HG03280 (cell line): ENCODE results near the gene TAF3.

Source experiments
- ATAC-seq: cut with Tn5 transposase; IDR thresholded peaks from one replicate; pipeline ENCODE4 v1.9.1; 2021; ENCODE audit warnings: mild to moderate bottlenecking, moderate library complexity; ENCODE audit not compliant: unreplicated experiment

TAF3 gene

DNA sequence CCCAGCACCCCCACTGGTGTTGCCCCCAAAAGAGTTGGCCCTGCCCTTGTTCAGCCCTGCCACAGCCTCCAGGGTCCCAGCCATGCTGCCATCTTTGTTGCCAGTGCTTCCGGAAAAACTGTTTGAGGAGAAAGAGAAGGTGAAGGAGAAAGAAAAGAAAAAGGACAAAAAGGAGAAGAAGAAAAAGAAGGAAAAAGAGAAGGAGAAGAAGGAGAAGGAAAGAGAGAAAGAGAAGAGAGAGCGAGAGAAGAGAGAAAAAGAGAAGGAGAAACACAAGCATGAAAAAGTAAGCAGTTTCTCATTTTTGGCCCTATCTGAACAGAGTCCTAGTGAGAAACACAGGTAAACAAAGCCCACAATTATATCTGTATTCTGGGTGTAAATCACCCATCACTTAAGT is 147.2 kb downstream of the TAF3 start:
- ATAC-seq: no peak

DNA sequence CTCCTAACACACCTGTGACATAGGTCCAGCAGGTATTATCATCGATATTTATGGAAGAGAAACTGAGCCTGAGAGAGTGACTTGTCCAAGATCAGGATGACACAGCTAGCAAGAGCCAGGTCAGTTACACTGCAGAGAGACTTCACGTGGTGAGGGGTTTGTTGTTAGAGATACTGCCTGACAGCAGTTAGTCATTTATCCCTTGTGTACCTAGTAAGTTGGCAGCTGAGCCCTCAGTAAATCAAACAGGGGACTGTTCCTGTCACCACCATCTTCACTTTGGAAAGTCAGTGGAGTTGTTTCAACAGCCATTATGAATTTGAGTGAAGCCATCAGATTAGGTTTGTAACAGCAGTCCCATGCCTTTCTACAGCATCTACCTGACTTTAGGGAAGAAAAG is 148.7 kb downstream of the TAF3 start:
- no peak for ATAC-seq

DNA sequence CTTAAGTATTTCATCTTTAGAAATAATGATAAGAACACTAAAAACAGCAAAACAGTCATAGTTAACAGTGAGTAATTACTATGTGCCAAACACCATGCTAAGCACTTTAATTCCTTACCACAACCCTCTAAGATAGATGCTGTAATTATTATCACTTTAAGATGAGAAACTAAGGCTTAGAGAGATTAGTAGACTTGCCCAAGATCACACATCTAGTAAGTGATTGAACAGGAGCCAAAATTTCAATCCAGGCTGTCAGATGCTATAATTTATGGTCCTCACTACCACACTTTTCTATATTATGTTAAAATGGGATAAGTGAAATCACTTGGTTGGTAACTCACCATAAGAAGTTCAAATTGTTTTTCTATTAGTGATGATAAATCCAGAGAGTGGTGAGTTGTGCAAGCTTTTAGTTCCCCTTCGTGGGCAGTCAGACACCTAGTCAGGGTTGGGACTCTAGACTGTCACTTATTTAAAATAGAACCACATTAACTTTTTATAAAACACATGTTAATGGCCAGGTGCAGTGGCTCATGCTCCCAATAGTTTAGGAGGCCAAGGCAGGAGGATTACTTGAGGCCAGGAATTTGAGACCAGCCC is 150.3 kb downstream of the TAF3 start:
- no peak for ATAC-seq

DNA sequence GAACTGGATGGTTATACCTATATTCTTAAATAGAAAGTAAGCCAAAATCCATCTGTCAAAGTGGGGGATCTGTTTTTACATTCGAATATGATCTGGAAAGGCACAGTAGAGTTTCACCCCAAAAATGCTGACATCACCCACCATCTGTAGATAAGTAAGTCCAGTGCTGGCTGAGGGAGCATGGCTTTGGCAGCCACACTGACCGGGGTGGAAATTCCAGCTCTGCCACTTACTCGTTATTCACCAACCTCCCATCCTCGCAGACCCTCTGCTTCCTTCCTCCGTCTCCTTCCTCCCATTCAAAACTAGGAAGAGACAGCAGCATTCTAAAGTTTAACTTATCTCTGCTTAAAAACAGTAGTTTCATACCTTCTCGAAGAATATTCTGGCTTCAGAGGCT is 151.3 kb downstream of the TAF3 start:
- no peak for ATAC-seq

DNA sequence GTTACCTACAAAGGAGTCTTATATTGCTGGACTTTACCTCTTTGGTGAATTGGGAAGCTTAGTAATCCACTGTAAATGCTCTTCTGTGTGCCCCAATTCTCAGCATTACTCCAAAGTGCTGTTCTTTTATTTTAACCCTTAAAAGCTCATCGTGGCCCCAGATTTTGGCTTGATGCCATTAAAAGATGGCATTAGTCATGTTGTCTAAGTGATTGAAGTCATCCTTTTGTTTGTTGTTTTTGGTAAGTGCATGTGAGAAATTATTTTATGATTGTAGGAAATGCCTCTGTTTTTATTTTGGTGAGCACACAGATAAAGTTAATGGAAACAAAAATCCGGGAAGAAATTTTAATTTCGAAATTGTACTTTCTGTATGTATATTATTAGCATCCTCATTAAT is 153.6 kb downstream of the TAF3 start:
- no peak for ATAC-seq

DNA sequence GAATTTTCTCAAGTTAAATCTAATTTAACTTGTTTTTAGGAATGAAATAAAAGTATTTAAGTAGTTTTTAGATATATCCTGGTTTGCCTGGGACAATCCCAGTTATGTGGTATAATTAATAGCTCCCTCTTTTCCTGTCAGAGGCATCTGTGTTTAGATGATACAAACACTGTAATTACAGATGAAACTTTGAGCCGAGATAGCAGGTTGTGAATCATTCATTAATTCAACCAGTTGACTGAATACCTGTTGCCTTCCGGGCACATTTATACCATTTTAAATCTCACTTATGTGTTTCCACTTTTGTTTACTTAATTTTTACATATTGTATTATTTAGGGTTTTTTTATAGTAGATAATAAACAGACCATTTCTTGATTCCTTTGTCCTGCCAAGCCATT is 154.1 kb downstream of the TAF3 start:
- no peak for ATAC-seq

DNA sequence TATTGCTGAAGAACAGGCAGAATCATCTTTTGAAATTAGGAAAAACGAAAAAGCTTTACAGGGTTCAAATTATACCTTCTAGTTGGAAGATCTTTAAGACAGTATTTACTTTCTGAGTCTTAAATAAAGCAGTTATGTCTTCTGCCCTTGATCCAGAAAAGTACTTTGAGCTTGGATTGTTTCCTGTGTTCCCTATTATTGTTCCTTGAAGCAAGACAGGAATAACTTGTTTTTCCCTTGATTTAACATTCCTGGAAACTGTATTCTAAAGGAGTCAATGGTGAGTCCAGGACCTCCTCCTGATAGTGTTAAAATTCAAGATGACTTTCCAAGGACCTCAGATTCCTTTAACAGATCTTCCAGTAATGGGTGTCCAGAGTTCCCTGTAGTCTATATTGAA is 161.9 kb downstream of the TAF3 start:
- no peak for ATAC-seq

DNA sequence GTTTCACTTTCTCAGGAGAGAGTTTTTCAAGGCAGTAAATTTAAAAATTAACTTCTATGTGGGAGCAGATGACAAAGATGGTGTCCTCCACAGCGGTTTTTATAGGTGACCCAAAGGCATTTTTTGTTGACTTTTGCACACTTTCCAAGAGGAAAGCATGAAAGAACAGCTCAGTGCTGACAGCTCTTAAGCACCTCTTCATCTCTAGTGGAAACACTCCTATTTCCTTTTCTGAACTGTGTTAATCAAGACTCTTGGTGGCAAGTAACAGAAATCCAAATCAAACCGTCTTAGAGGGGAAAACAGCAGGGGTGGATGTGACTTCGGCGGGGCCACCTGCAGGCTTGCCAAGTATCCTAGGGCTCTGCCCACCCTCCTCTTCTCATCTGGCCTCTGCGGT is 164.4 kb downstream of the TAF3 start:
- no peak for ATAC-seq

DNA sequence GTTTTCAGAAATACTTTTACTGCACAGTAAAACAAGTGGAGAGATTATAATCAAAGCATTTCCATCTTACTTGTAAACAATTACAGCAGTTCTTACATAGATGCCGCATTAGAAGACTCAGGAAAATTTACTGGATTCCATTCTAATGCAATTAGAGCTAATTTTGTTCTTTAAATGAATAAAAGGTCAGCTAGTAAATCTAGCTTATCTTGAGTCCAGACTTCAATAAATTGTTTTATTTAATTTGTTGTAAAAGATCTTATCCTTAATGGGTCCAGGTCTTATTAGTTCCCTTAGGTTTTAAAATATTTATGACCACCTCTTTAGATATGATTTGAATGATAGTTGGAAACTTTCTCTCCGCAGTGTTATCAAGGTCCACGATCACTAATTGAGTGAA is 166.0 kb downstream of the TAF3 start:
- ATAC-seq: no peak

DNA sequence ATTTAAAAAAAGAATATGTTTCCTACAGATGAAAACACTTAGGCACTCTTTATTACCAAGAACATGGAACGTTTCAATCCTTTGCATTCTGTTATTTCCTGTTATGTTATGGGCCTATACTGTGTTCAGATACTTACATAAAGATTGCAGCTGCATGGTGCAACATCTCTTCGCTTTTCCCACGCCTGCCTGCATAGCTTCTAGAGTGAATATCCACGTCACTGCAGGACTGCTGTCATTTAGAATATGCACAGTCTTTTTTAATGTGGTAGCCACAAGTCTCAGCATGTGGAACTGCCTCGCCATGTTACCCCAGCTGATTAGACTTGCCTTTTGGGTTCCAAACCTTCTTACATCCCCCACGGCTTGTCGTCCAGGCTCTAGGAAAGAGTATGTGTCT is 166.6 kb downstream of the TAF3 start:
- ATAC-seq: no peak

DNA sequence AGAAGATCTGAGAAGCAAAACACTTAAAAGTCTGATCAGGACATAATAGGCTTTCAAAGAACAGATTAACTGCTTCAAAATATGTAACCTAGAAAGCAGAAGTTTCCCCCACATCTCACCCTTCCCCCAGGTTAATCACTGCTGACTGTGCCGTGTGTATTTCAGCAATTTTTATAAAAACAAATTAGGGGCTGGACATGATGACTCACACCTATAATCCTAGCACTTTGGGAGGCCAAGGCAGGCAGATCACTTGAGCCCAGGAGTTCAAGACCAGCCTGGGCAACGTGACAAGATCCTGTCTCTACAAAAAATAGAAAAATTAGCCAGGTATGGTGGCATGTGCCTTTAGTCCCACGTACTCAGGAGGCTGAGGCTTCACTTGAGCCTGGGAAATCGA is 168.5 kb downstream of the TAF3 start:
- no peak for ATAC-seq

DNA sequence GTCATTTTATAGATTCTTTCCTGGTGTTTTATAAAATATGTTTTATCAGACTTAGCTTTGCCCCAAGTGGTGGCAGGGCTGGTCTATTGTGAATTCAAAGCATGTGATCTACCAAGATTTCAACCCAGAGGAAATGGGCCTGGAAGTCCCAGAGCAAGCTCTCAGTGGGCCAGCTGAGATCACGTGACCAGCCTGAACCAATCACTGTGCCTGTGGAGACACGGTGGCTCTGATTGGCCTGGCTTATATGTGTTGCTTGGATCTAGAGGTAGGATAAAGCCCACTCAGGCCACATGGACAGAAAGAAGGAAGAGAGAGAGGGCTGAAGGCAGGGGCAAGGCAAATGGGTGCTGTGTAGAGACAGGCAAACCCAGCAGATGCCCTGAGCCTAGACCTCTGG is 170.7 kb downstream of the TAF3 start:
- ATAC-seq: no peak

DNA sequence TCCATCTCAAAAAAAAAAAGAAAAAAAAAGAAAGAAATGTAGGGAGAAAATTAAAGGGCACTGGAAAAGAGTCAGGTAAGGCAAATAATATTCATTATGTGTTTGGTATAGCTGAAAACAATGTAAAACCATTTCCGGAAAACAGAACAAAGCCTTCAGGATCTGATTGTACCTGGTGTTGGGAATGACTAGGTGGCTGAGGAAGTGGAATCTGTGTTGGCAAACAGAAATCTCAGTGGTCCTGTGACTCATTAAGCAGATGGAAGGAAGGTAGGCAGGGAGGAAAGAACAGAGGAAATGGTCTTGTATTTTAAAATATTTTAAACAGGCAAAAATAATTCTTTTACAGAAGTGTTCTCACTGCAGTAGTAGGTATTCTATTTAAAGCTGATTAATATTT is 180.5 kb downstream of the TAF3 start:
- no peak for ATAC-seq

DNA sequence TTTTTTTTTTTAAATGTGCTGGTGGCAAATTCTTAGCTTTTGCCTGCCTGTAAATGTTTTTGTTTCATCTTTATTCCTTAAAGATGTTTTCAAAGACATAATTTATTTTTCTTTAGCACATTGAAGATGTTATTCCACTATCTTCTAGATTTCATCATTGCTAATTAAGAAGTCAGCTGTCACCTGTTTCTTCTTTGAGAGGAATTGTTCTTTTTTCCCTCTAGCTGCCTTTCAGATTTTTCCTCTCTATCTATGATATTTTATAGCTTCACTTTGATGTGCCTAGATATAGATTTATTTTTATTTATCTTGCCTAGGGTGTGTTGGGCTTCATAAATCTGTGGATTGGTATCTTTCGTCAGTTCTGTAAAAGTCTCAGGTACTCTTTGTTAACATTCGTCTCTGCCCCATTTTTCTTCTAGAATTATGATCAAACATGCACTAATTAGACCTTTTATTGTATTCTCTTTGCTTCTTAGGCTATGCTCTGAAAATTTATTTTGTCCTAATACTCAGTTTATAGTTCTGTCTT is 186.2 kb downstream of the TAF3 start:
- ATAC-seq: no peak

DNA sequence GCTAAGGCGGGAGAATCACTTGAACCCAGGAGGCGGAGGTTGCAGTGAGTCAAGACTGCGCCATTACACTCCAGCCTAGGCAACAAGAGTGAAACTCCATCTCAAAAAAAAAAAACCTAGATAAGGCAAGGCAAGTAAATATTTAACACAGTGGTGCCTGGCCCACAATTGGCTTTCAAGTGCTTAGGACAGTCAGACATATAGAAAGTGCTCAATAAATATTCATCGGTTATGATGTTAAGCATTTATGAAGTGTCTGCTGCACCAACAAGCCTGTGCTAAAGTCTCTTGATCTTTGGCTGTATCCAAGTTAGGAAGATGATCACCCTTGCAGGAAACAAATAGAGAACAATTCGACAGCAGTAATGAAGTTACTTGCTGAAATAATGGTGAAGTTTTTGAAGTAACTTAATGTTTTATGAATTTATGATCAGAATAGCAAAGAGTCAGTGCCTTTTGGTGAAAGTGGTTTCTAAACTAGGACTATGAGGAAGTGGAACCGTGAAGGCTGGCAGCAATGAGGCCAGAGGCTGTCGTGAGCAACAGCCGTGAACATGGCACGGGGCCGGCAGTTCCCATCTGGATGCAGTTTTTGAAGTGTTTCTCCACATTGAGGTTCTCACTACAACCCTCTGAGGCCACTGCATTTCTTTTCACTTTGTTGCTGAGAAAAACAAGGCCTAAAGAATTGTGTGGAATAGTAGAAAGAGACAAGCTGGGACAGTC is 188.1 kb downstream of the TAF3 start:
- no peak for ATAC-seq

DNA sequence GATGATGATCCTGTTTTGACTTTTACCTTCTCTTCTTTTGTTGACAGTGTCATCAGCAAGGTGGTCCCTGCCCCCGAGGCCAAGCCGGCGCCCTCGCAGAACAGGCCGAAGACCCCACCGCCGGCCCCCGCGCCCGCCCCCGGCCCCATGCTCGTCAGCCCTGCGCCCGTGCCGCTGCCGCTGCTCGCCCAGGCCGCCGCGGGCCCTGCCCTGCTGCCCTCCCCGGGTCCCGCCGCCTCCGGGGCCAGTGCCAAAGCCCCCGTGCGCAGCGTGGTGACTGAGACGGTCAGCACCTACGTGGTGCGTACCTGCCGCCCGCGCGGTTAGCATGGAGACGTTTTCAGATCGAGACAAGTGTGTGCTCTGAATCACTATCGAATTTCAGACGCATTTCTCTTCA is 190.7 kb downstream of the TAF3 start:
- no peak for ATAC-seq

DNA sequence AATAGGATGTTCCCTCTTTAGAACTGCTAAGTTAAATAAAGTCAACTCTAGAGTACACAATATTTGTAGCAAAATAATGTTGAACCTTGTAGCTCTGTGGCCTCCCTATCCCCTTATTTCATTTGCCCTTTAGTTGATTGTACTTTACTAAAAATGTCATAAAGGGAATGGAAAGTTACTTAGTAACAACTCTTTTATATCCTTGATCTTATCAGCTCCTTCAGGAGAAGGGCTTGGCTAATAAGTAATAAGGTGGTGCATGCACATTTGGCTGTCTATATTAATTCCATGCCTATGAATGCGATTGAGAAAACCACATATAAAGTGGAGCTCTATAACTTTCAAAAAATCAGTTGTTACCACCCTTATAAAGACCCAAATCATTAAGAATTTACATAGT is 194.7 kb downstream of the TAF3 start:
- no peak for ATAC-seq

DNA sequence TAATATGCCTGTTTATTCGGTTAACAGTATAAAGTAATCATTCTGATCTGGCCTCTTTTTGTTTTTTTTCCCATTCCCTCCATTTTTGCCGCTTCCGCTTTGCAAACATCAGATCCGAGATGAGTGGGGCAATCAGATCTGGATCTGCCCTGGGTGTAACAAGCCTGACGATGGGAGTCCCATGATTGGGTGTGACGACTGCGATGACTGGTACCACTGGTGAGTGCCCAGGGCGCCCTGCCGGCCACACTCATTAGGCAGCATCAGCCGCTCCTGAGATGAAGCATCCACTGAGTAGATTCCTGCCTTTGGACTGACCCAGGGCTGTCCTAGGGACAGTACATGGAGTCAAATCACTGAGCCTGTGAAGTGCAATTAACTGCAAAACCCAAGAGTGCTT is 195.3 kb downstream of the TAF3 start:
- no peak for ATAC-seq

DNA sequence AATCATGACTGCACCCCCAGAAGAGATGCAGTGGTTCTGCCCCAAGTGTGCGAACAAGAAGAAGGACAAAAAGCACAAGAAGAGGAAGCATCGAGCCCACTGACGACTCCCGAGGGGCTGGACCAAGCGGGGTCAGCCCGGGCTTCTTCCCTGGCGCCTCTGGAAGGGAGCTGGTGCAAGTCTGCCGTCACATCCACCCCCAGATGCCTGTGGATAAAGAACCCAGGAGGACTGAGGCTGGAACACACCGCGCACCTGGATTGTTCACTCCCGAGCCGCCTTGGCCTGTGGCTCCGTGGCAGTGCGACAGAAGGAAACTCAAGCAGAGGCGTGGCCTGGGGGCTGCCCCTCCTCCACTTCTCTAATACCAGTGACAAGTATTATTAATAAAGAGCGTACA is 196.3 kb downstream of the TAF3 start:
- ATAC-seq: no peak

DNA sequence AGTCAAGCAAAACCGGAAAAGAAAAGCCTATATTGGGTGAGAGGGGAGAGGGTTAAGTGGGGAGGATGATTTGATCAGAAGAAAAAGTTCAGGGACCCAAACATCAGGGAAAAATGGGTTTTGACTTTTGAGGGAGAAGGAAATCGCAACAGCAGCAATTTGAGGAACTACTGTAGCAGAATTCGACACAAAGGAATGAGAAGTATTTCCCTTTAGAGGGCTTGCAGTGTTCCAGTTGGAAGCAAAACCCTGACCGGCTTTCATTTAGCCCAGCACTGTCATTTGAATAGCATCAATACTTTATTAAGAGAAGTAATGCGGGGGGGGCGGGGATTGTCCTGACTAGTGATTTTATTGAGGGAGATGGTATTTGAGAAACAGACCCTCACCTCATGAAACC is 199.0 kb downstream of the TAF3 start:
- ATAC-seq: no peak

DNA sequence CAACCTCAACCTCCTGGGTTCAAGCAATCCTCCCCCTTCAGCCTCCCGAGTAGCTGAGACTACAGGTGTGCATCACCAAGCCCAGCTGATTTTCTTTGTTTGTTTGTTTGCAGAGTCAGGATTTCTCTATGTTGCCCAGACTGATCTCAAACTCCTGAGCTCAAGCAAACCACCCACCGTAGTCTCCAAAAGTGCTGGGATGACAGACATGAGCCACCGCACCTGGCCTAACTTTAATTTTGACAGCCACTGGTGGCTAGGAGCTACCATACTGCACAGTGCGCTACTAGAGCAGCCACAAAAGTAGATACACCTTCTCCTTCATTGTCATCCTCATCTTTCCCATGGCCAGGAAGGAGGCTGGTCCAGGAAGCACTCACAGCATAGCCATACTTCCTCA is 205.0 kb downstream of the TAF3 start:
- no peak for ATAC-seq

DNA sequence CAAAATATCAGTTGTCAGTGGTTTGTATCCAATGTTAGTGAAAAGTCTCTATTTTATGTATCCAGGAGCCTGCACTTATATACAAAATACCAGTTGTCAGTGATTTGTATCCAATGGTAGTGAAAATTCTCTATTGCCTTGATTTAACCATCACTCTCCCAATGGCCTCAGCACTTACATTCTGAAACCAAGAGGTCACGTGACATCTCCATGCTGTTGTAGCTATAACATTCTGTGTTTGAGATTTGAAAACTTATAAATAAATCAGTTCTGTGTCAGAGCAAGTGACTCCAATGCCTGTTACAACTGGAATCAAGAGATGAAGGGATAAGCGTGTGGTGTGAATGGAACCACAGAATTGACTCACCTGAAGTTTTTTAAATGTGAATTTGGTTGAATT is 205.5 kb downstream of the TAF3 start:
- no peak for ATAC-seq
